Coronary artery (tissue), 2 donors: Measurements from ENCODE around the gene TFDP2.

ENCODE experiments used
- DNase-seq: peaks from one replicate; pipeline ENCODE4 v3.0.0-alpha.2; 2017; ENCODE audit warnings: low spot score
- H3K27ac ChIP-seq, 2 donors: fragments of 200-600 bp; sonication (generic); one replicate each; pipeline ENCODE4 v1.5.1; 2016 to 2019
- H3K4me3 ChIP-seq: fragments of 200-600 bp; sonication (generic); 2 replicates; pipeline ENCODE4 v1.5.1; 2016; ENCODE audit warnings: mild to moderate bottlenecking, moderate library complexity
- TF ChIP-seq, protein P1 (sequence below): fragments of 200-600 bp; sonication (generic); IDR thresholded peaks from one replicate; pipeline ENCODE4 v1.5.1; 2019; ENCODE audit warnings: antibody characterized with exemption

The TFDP2 gene

GRCh38 chr3:142004025-142004424 is 145.3 kb downstream of the TFDP2 start:
- no peak overlapping the region for H3K4me3 ChIP-seq
- TF ChIP-seq, protein P1, sequence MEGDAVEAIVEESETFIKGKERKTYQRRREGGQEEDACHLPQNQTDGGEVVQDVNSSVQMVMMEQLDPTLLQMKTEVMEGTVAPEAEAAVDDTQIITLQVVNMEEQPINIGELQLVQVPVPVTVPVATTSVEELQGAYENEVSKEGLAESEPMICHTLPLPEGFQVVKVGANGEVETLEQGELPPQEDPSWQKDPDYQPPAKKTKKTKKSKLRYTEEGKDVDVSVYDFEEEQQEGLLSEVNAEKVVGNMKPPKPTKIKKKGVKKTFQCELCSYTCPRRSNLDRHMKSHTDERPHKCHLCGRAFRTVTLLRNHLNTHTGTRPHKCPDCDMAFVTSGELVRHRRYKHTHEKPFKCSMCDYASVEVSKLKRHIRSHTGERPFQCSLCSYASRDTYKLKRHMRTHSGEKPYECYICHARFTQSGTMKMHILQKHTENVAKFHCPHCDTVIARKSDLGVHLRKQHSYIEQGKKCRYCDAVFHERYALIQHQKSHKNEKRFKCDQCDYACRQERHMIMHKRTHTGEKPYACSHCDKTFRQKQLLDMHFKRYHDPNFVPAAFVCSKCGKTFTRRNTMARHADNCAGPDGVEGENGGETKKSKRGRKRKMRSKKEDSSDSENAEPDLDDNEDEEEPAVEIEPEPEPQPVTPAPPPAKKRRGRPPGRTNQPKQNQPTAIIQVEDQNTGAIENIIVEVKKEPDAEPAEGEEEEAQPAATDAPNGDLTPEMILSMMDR: no peak
- DNase-seq: no peak
- no peak overlapping the region for H3K27ac ChIP-seq

DNA sequence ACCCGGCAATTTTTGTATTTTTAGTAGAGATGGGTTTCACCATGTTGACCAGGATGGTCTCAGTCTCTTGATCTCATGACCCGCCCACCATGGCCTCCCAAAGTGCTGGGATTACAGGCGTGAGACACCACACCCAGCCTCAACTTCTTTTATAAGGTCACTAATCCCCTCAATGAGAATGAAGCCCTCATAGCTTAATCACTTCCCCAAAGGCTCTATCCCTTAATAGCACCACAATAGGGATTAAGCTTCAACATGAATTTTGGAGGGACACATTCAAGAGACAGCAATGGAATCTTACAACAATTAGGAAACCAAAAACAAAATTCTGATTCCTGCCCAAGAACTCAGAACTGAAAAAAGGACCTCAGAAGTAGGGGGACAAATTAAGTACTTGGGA is 146.1 kb downstream of the TFDP2 start:
- TF ChIP-seq, protein P1: no peak
- no peak for DNase-seq
- Histone ChIP-seq H3K27ac (no peak overlapping the region), H3K4me3 (no peak overlapping the region)

- H3K4me3 ChIP-seq: no peak overlapping the region
- TF ChIP-seq, protein P1: no peak
- H3K27ac ChIP-seq: no peak overlapping the region
- DNase-seq: no peak
Observed at GRCh38 chr3:142000325-142000870, 148.9 kb downstream of the TFDP2 start.

- no peak for DNase-seq
- Histone ChIP-seq H3K27ac (no peak overlapping the region), H3K4me3 (no peak overlapping the region)
- TF ChIP-seq, protein P1: no peak
Observed at GRCh38 chr3:141998669-141999290, 150.6 kb downstream of the TFDP2 start.

GRCh38 chr3:141996437-141996836 is 152.9 kb downstream of the TFDP2 start:
- TF ChIP-seq, protein P1: no peak

GRCh38 chr3:141994856-141995255 is 154.5 kb downstream of the TFDP2 start:
- TF ChIP-seq, protein P1: no peak
- Histone ChIP-seq H3K4me3 (no peak overlapping the region), H3K27ac (no peak overlapping the region)
- no peak for DNase-seq

More at GRCh38 chr3:141996437-141996836, 152.9 kb downstream of the TFDP2 start:
- no peak for DNase-seq
- no peak overlapping the region for H3K4me3 ChIP-seq
- no peak overlapping the region for H3K27ac ChIP-seq

DNA sequence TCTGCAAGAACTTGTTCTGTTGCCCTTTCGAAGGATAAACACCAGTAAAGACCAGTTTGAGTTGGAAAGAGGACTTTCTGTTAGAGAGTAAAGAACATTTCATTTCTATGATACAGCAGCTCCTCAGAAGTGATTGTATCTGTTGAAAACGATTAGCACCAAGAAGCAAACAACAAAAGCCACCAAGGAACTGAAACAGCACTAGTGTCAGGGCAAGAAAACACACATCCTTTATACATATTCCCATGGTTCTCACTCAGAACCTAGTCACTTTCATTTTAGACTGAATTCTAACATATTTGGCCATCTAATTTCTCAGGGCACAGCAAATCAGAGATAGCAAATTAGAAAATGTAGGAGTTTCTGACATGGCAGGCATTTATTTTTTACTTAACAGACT is 156.8 kb downstream of the TFDP2 start:
- Histone ChIP-seq H3K27ac (no peak overlapping the region), H3K4me3 (no peak overlapping the region)
- DNase-seq: no peak
- TF ChIP-seq, protein P1: no peak
